Left lung (tissue), 10 donors: Measurements from ENCODE around the gene HIGD1C. TPM values are rescaled to one million over a fixed set of nuclear protein-coding genes. Genes with fewer than 3 reads are reported as not detected.

Experiments used
- ATAC-seq: fragments of 200-7000 bp; cut with Tn5 transposase; one replicate; pipeline ENCODE4 v1.9.1; 2020; ENCODE audit warnings: moderate library complexity
- DNase-seq, 4 donors: peaks; one replicate each; pipeline ENCODE4 v3.0.0-alpha.2; 2013 to 2020
- H3K27ac ChIP-seq, 2 donors: fragments of 200-600 bp; sonication (generic) in 1 of 2; one replicate each; pipeline versions ENCODE4 v1.5.0 to v1.8.0; 2020 to 2021
- H3K27me3 ChIP-seq, 2 donors: fragments of 200-600 bp; sonication (generic) in 1 of 2; one replicate each; pipeline versions ENCODE4 v1.5.0 to v1.8.0; 2020 to 2021
- H3K36me3 ChIP-seq, 2 donors: fragments of 200-600 bp; sonication (generic) in 1 of 2; one replicate each; pipeline versions ENCODE4 v1.5.0 to v1.8.0; 2020 to 2021
- H3K4me1 ChIP-seq, 2 donors: fragments of 200-600 bp; one replicate each; pipeline ENCODE4 v1.8.0; 2021
- H3K4me3 ChIP-seq, 2 donors: fragments of 200-600 bp; sonication (generic) in 1 of 2; one replicate each; pipeline versions ENCODE4 v1.5.0 to v1.8.0; 2020 to 2021; ENCODE audit warnings: mild to moderate bottlenecking in 1 of 2
- H3K9me3 ChIP-seq, 2 donors: fragments of 200-600 bp; sonication (generic) in 1 of 2; one replicate each; pipeline versions ENCODE4 v1.5.0 to v1.8.0; 2020 to 2021
- CTCF ChIP-seq, 2 donors: fragments of 200-600 bp; sonication (generic) in 1 of 2; IDR thresholded peaks; one replicate each; pipeline versions ENCODE4 v1.5.0 to v1.8.0; 2021; ENCODE audit warnings: antibody characterized with exemption in 2 of 2
- intact Hi-C, 2 donors: fragments of 100-400 bp; cut with DNase I; formaldehyde crosslinking; loops; one replicate each; pipeline versions ENCODE4 v1.11.2 to v1.14.2; 2022
- polyA plus RNA-seq, 6 donors: library from polyadenylated mRNA; unstranded; fragments of 120-200 nt; gene quantifications; one replicate each; pipeline ENCODE4 v1.2.1, GENCODE V29; 2013; ENCODE audit not compliant: insufficient read length in 6 of 6
- total RNA-seq, 2 donors: library from RNA; stranded (reverse); fragmentation: NEBNext Ultra II Directional; extraction: Animal tissue kit (Norgen Biotek cat#: 25700); gene quantifications; one replicate each; pipeline ENCODE4 v1.2.1, GENCODE V29; 2021
- donor health status: DM: no; HTN: yes; CAD: no.
- donor health status: DM: no; HTN: no; CAD: no.

HIGD1C gene
- total and polyA plus RNA-seq, 8 donors: 0.53 to 0.94 (median 0.56) TPM; not detected in 3

GRCh38 chr12:50918584-50919316, 33.6 kb upstream of the HIGD1C start:
- DNase-seq (no peak), ATAC-seq (no peak)
- intact Hi-C loops: no loop called here
- Histone ChIP-seq H3K4me3 (no peak overlapping the region), H3K36me3 (no peaks in the 10 kb centered on the region), H3K27ac (no peak overlapping the region), H3K27me3 (no peaks in the 10 kb centered on the region), H3K4me1 (peaks cover 15 to 19% of the 10 kb centered on the region in 2 donors), H3K9me3 (peaks cover 3 to 35% of the 10 kb centered on the region in 2 donors)
- TF ChIP-seq CTCF (IDR thresholded peaks at IDR 0.05): no peak

GRCh38 chr12:50922820-50923219, 29.5 kb upstream of the HIGD1C start:
- no peak for ATAC-seq
- Histone ChIP-seq H3K27me3 (no peaks in the 10 kb centered on the region), H3K9me3 (no peaks in the 10 kb centered on the region), H3K27ac (peak overlapping the region; percentile 89 to 92), H3K36me3 (no peaks in the 10 kb centered on the region), H3K4me1 (peaks cover 18 to 44% of the 10 kb centered on the region in 2 donors), H3K4me3 (no peak overlapping the region)
- intact Hi-C loops: no loop called here
- DNase-seq: no peak
- no peak for TF ChIP-seq CTCF (IDR thresholded peaks at IDR 0.05)

GRCh38 chr12:50923361-50924130, 28.8 kb upstream of the HIGD1C start:
- no peak for TF ChIP-seq CTCF (IDR thresholded peaks at IDR 0.05)
- intact Hi-C loops: no loop called here
- ATAC-seq (no peak), DNase-seq (no peak)
- H3K27ac ChIP-seq: peak overlapping the region; percentile 89 to 92
- H3K9me3 ChIP-seq: no peaks in the 10 kb centered on the region
- H3K27me3 ChIP-seq: no peaks in the 10 kb centered on the region
- peak overlapping the region; percentile 54 to 78 for H3K4me3 ChIP-seq
- peaks cover 18 to 51% of the 10 kb centered on the region in 2 donors for H3K4me1 ChIP-seq
- H3K36me3 ChIP-seq: no peaks in the 10 kb centered on the region

- H3K4me3 ChIP-seq: peak overlapping the region; percentile 54 to 78
- DNase-seq (no peak), ATAC-seq (peak; percentile 4)
- no peak for TF ChIP-seq CTCF (IDR thresholded peaks at IDR 0.05)
- H3K27ac ChIP-seq: peak overlapping the region; percentile 89 to 92
- no peaks in the 10 kb centered on the region for H3K27me3 ChIP-seq
- intact Hi-C loops: no loop called here
- H3K36me3 ChIP-seq: no peaks in the 10 kb centered on the region
- H3K9me3 ChIP-seq: no peaks in the 10 kb centered on the region
- H3K4me1 ChIP-seq: peaks cover 18 to 56% of the 10 kb centered on the region in 2 donors
Measured at GRCh38 chr12:50924131-50924438, 28.3 kb upstream of the HIGD1C start.
